ENCODE data around the gene TSPAN18.
A peak's percentile ranks its signal among the peaks of the same experiment; 100 is the strongest.

TSPAN18 gene

GRCh38 chr11:44726283-44727113 is at the start of gene TSPAN18:
Gene TSPAN18 (plus strand): TSS chr11:44726962. CDS start chr11:44906417, 179,455 bp downstream.
- peak; percentile 25 for DNase-seq

GRCh38 chr11:44680982-44681597 is 45.7 kb upstream of the TSPAN18 start:
- DNase-seq = peak; percentile 8

GRCh38 chr11:44681698-44682097 is 45.1 kb upstream of the TSPAN18 start:
- no peak for DNase-seq

- DNase-seq = no peak
These were observed 41.9 kb upstream of the TSPAN18 start for GRCh38 chr11:44684859-44685281.

GRCh38 chr11:44687388-44687787 is 39.4 kb upstream of the TSPAN18 start:
- no peak for DNase-seq

- DNase-seq = no peak
These were observed 37.5 kb upstream of the TSPAN18 start for GRCh38 chr11:44689265-44689664.

- DNase-seq = no peak
These were observed 36.1 kb upstream of the TSPAN18 start for GRCh38 chr11:44690651-44691050.

GRCh38 chr11:44692460-44692859 is 34.3 kb upstream of the TSPAN18 start:
- no peak for DNase-seq

- no peak for DNase-seq
These were observed 33.1 kb upstream of the TSPAN18 start for GRCh38 chr11:44693654-44694119.

- no peak for DNase-seq
These were observed 32.3 kb upstream of the TSPAN18 start for GRCh38 chr11:44694443-44694842.

- DNase-seq = no peak
These were observed 31.5 kb upstream of the TSPAN18 start for GRCh38 chr11:44695169-44695833.

- DNase-seq = no peak
These were observed 28.4 kb upstream of the TSPAN18 start for GRCh38 chr11:44698252-44698912.

GRCh38 chr11:44699497-44700408 is 27.0 kb upstream of the TSPAN18 start:
- no peak for DNase-seq

GRCh38 chr11:44701276-44701675 is 25.5 kb upstream of the TSPAN18 start:
- no peak for DNase-seq

- no peak for DNase-seq
These were observed 23.9 kb upstream of the TSPAN18 start for GRCh38 chr11:44702889-44703288.

- DNase-seq = no peak
These were observed 19.7 kb upstream of the TSPAN18 start for GRCh38 chr11:44707094-44707493.

GRCh38 chr11:44708009-44708408 is 18.8 kb upstream of the TSPAN18 start:
- DNase-seq = no peak

- no peak for DNase-seq
These were observed 18.1 kb upstream of the TSPAN18 start for GRCh38 chr11:44708523-44709280.

GRCh38 chr11:44709281-44709562 is 17.5 kb upstream of the TSPAN18 start:
- DNase-seq = no peak

GRCh38 chr11:44709966-44710365 is 16.8 kb upstream of the TSPAN18 start:
- no peak for DNase-seq

GRCh38 chr11:44711113-44711786 is 15.5 kb upstream of the TSPAN18 start:
- DNase-seq = no peak

Data from stimulated activated naive CD4-positive, alpha-beta T cell treated with Interleukin-2 at 50 U/mL for 16 hours (primary cell).